A673 (cell line): ENCODE results near the gene SFRP2.

ENCODE experiments used
- EZH2 ChIP-seq: fragments of 200-600 bp; sonication (generic); IDR thresholded peaks from 2 replicates; pipeline ENCODE4 v1.6.1; 2017; ENCODE audit warnings: borderline replicate concordance, low read depth, mild to moderate bottlenecking, mixed read lengths, antibody characterized with exemption, low read length; ENCODE audit not compliant: poor library complexity, severe bottlenecking
- TF ChIP-seq, protein P1 (sequence below): fragments of 300-800, 200-600 bp; sonication (generic); conservative IDR thresholded peaks from 2 replicates; pipeline ENCODE4 v1.5.1; 2017; ENCODE audit warnings: low read depth, mild to moderate bottlenecking, antibody characterized with exemption, low read length, moderate library complexity, mixed read lengths

- TF ChIP-seq, protein P1, sequence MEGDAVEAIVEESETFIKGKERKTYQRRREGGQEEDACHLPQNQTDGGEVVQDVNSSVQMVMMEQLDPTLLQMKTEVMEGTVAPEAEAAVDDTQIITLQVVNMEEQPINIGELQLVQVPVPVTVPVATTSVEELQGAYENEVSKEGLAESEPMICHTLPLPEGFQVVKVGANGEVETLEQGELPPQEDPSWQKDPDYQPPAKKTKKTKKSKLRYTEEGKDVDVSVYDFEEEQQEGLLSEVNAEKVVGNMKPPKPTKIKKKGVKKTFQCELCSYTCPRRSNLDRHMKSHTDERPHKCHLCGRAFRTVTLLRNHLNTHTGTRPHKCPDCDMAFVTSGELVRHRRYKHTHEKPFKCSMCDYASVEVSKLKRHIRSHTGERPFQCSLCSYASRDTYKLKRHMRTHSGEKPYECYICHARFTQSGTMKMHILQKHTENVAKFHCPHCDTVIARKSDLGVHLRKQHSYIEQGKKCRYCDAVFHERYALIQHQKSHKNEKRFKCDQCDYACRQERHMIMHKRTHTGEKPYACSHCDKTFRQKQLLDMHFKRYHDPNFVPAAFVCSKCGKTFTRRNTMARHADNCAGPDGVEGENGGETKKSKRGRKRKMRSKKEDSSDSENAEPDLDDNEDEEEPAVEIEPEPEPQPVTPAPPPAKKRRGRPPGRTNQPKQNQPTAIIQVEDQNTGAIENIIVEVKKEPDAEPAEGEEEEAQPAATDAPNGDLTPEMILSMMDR, result no peak
- TF ChIP-seq EZH2, result no peak
Observed at GRCh38 chr4:153804722-153805121, 15.8 kb upstream of the SFRP2 start.
